ENCODE data around the gene PIEZO2. TPM values are rescaled to one million over a fixed set of nuclear protein-coding genes. Genes with fewer than 3 reads are reported as not detected.
A peak's percentile ranks its signal among the peaks of the same experiment; 100 is the strongest.

The PIEZO2 gene
- total RNA-seq, 2 experiments from 2014 or later = not detected

DNA sequence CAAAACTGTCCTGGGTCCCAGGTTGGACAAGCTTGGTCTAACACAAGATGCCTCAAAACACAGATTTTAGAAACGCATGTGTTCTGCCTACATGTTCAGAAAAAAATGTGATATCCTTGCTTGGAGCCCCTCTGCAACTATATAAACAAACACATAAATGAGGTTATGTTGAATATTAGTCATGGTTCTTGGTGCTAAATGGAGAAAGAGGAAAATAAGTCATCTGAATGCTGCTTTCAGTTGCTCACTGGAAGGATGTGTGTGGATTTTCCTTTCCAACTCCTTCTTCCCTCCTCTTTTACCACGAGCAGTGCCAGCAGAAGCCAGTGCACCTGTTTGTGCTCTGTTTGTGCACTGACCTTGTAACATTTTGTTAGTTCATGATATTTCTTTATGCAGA, 85.3 kb downstream of the PIEZO2 start:
- Mint-ChIP-seq H3K36me3 (ENCODE audit: low read depth) (no peaks in the 10 kb centered on the region), H3K9me3 (no peaks in the 10 kb centered on the region), H3K4me1 (no peaks in the 10 kb centered on the region), H3K27ac (no peak overlapping the region), H3K27me3 (no peaks in the 10 kb centered on the region), H3K4me3 (no peak overlapping the region)
- ChIA-PET POLR2A (no interaction called here), CTCF (no interaction called here)
- DNase-seq = no peak

GRCh38 chr18:11055721-11056120, 93.6 kb downstream of the PIEZO2 start:
- H3K4me1 Mint-ChIP-seq = no peaks in the 10 kb centered on the region
- no peak overlapping the region for H3K27ac Mint-ChIP-seq
- H3K4me3 Mint-ChIP-seq = no peak overlapping the region
- DNase-seq = no peak
- H3K36me3 Mint-ChIP-seq (ENCODE audit: low read depth) = no peaks in the 10 kb centered on the region
- POLR2A ChIA-PET = no interaction called here
- no peaks in the 10 kb centered on the region for H3K27me3 Mint-ChIP-seq
- CTCF ChIA-PET = no interaction called here
- H3K9me3 Mint-ChIP-seq = no peaks in the 10 kb centered on the region

DNA sequence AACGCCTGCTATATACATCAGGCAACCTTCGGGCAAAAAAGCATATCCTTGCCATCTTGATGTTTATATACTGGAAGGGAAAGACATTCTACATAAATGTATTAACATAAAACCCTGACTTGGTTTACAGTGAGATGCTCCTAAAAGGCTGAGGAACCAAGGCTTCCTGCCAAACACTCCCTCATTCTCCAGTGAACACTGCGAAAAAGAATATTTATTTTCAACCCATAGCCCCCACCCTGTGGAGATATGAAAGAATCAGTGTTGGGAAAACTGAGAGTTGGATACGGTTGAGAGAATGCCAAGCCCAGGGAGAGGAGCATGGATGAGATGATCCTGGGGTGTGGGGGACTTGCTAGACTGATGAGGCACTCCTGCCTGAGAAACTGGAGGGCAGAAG, 94.9 kb downstream of the PIEZO2 start:
- no peak overlapping the region for H3K27ac Mint-ChIP-seq
- no peaks in the 10 kb centered on the region for H3K27me3 Mint-ChIP-seq
- POLR2A ChIA-PET = no interaction called here
- DNase-seq = no peak
- H3K36me3 Mint-ChIP-seq (ENCODE audit: low read depth) = no peaks in the 10 kb centered on the region
- H3K4me1 Mint-ChIP-seq = no peaks in the 10 kb centered on the region
- CTCF ChIA-PET = no interaction called here
- no peak overlapping the region for H3K4me3 Mint-ChIP-seq
- H3K9me3 Mint-ChIP-seq = no peaks in the 10 kb centered on the region

DNA sequence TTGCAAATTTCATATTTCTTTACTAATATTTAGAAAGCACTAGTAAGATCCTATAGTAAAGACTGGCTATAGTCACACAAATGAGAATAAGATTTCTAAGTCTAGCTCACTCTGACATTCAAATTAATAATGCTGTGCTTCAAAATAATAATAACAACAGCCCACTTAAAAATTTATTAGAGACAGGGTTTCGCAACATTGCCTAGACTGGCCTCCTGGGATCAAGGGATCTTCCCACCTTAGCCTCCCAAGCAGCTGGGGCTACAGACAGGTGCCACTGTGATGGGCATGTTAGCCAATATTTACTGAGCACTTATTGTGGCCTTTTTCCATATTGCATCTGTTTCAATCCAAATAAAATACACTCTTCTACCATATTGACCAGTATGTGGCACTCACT, 96.1 kb downstream of the PIEZO2 start:
- Mint-ChIP-seq H3K27me3 (no peaks in the 10 kb centered on the region), H3K4me1 (no peaks in the 10 kb centered on the region), H3K4me3 (no peak overlapping the region), H3K27ac (no peak overlapping the region), H3K36me3 (ENCODE audit: low read depth) (no peaks in the 10 kb centered on the region), H3K9me3 (no peaks in the 10 kb centered on the region)
- ChIA-PET CTCF (no interaction called here), POLR2A (interaction anchor here (0.6 kb wide), 1 partner anchor 126 kb away, joined by 3 read pairs; no protein-coding TSS in a partner anchor)
- no peak for DNase-seq

- DNase-seq = no peak
- Mint-ChIP-seq H3K9me3 (no peaks in the 10 kb centered on the region), H3K36me3 (ENCODE audit: low read depth) (no peaks in the 10 kb centered on the region), H3K4me1 (no peaks in the 10 kb centered on the region), H3K27me3 (no peaks in the 10 kb centered on the region), H3K4me3 (no peak overlapping the region), H3K27ac (no peak overlapping the region)
- ChIA-PET POLR2A (interaction anchor here (0.6 kb wide), 1 partner anchor 125 kb away, joined by 3 read pairs; no protein-coding TSS in a partner anchor), CTCF (no interaction called here)
Observed at GRCh38 chr18:11052800-11053199, 96.6 kb downstream of the PIEZO2 start.

DNA sequence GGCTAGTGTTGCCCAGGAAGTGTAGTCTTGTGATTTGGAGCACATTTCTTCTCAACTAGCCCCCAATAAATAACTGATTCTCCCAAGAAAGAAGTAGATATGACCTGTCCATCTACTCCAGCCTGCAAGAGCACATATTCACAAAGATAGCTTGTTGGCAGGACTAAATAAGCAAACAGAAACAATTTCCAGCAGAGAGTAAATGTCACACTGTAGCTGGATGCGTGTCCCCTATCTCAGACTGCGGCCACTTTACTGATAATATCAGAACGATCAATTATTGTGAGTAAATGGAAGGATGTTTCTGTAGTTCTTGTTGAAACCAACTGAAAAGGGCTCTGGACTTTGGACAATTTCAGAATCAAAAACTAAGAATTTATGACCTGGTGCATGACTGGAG, 97.9 kb downstream of the PIEZO2 start:
- Mint-ChIP-seq H3K36me3 (ENCODE audit: low read depth) (no peaks in the 10 kb centered on the region), H3K4me3 (no peak overlapping the region), H3K9me3 (no peaks in the 10 kb centered on the region), H3K27ac (no peak overlapping the region), H3K4me1 (no peaks in the 10 kb centered on the region), H3K27me3 (no peaks in the 10 kb centered on the region)
- no peak for DNase-seq
- ChIA-PET CTCF (no interaction called here), POLR2A (no interaction called here)

- Mint-ChIP-seq H3K36me3 (ENCODE audit: low read depth) (no peaks in the 10 kb centered on the region), H3K4me1 (no peaks in the 10 kb centered on the region), H3K27me3 (no peaks in the 10 kb centered on the region), H3K9me3 (no peaks in the 10 kb centered on the region), H3K27ac (no peak overlapping the region), H3K4me3 (no peak overlapping the region)
- CTCF ChIA-PET = no interaction called here
- DNase-seq = no peak
- POLR2A ChIA-PET = no interaction called here
Observed at GRCh38 chr18:11050966-11051365, 98.4 kb downstream of the PIEZO2 start.

DNA sequence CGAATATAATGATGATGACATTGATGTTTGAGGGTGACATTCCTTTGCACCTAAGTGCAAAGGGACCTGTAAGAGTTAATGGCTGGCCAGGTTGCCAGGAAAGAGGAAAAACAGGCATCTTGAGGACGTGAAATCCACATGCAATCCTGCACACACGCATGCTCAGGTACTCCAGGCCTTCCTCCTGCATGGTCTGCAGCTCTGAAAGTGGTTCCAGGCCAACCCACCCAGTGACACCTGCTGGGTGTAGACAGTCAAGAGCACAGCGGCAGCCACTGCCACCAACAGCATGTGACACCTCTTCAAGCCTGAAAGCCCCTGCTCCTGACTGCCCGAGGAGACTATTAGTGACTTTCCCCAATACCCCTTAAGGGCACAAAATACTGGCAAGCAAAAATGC, 101.6 kb downstream of the PIEZO2 start:
- ChIA-PET POLR2A (no interaction called here), CTCF (no interaction called here)
- Mint-ChIP-seq H3K9me3 (no peaks in the 10 kb centered on the region), H3K4me3 (no peak overlapping the region), H3K27me3 (no peaks in the 10 kb centered on the region), H3K36me3 (ENCODE audit: low read depth) (no peaks in the 10 kb centered on the region), H3K4me1 (no peaks in the 10 kb centered on the region), H3K27ac (no peak overlapping the region)
- DNase-seq = no peak

DNA sequence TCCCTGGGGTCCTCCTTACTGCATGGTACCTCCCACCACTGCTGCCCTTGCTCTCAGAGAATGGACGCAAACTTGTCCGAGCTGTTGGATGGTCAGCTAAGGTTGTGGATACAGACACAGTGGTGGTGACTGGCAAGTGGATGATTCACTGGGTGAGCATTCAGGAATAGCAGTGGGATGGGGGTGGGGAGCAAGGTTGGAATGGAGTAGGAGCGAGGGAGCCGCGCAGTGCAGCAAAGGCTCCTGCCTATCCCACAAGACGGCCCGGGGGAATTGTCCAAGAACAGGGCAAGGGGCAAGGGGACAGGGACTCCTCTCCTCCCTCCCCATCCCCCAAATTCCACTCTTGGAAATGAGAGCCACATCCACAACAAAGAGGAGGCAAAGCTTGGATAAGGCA, 102.2 kb downstream of the PIEZO2 start:
- Mint-ChIP-seq H3K9me3 (no peaks in the 10 kb centered on the region), H3K4me1 (no peaks in the 10 kb centered on the region), H3K36me3 (ENCODE audit: low read depth) (no peaks in the 10 kb centered on the region), H3K4me3 (no peak overlapping the region), H3K27me3 (peaks cover 1% of the 10 kb centered on the region), H3K27ac (no peak overlapping the region)
- no peak for DNase-seq
- ChIA-PET POLR2A (no interaction called here), CTCF (no interaction called here)

DNA sequence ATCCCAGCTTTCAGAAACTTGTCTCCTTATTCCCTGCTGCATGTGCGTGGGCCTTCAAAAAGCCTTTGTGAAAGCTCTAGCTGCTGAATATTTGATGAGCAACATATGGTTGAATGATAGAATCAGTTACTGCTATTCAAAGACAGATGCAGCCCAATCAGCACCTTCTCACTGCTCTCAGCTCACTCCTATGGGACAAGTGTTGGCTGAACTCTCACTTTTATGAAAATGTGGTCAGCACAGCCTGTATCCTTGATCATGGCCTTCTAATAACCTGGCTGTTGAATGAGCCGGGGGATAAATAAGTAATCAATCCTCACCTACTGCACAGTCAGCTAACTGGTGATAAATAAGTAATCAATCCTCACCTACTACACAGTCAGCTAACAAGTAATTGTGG, 103.2 kb downstream of the PIEZO2 start:
- Mint-ChIP-seq H3K4me1 (no peaks in the 10 kb centered on the region), H3K36me3 (ENCODE audit: low read depth) (no peaks in the 10 kb centered on the region), H3K27ac (no peak overlapping the region), H3K27me3 (peaks cover 7% of the 10 kb centered on the region), H3K4me3 (no peak overlapping the region), H3K9me3 (no peaks in the 10 kb centered on the region)
- no peak for DNase-seq
- POLR2A ChIA-PET = no interaction called here
- CTCF ChIA-PET = no interaction called here

GRCh38 chr18:11043694-11044093, 105.7 kb downstream of the PIEZO2 start:
- H3K36me3 Mint-ChIP-seq (ENCODE audit: low read depth) = no peaks in the 10 kb centered on the region
- H3K9me3 Mint-ChIP-seq = no peaks in the 10 kb centered on the region
- no peak overlapping the region for H3K4me3 Mint-ChIP-seq
- ChIA-PET CTCF (no interaction called here), POLR2A (no interaction called here)
- peaks cover 15% of the 10 kb centered on the region for H3K27me3 Mint-ChIP-seq
- no peak overlapping the region for H3K27ac Mint-ChIP-seq
- no peaks in the 10 kb centered on the region for H3K4me1 Mint-ChIP-seq
- no peak for DNase-seq

- Mint-ChIP-seq H3K4me1 (no peaks in the 10 kb centered on the region), H3K9me3 (no peaks in the 10 kb centered on the region)
Observed at GRCh38 chr18:11042247-11042646, 107.1 kb downstream of the PIEZO2 start.

DNA sequence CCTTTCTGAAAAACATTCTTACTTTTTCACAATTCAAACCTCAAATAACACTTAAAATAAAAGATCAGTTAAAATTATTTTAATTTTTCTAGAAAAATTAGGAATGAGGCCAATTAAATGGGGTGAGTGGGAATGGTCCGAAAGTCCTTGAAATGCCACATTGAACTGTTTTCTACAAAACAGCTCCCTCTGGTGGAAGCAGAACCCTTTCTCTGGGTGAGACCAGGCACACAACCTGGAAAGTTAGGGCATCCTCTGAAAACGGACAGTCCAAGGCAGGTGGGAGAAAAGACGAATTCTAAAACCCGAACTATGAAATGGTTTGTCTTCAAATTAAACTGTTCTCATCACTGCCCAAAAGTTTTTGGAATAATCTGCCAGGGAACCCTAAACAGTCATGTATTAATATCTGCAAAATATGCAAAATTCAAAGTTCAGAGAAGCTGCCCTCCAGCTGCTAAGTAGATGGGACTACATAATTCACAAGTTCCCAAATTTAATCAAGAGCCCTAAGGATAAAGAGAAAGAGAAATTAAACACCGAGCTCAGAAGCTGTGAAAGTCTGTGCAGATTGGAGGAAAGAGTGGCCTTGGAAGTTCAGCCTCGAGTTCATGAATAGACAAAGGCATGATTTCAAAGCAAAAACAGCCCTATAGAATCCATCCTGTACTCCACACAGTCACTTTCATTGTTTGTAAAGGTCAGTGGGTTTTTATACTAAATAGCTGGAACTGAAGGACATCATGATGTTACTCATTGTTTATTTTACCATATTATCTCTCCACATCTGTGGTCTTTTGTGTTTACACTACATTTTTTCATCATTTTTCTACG, 108.3 kb downstream of the PIEZO2 start:
- Mint-ChIP-seq H3K36me3 (ENCODE audit: low read depth) (no peaks in the 10 kb centered on the region), H3K9me3 (no peaks in the 10 kb centered on the region), H3K4me3 (no peak overlapping the region), H3K27ac (no peak overlapping the region), H3K27me3 (peaks cover 20% of the 10 kb centered on the region), H3K4me1 (no peaks in the 10 kb centered on the region)
- DNase-seq = peak; percentile 44
- ChIA-PET CTCF (interaction anchor here (0.6 to 1.1 kb wide), 2 partner anchors 36 to 262 kb away, joined by 3 read pairs; no protein-coding TSS in a partner anchor), POLR2A (interaction anchor here (0.5 kb wide), 1 partner anchor 29 kb away, joined by 3 read pairs; no protein-coding TSS in a partner anchor)

More at GRCh38 chr18:11042247-11042646, 107.1 kb downstream of the PIEZO2 start:
- Mint-ChIP-seq H3K27ac (no peak overlapping the region), H3K4me3 (no peak overlapping the region), H3K36me3 (ENCODE audit: low read depth) (no peaks in the 10 kb centered on the region), H3K27me3 (peaks cover 20% of the 10 kb centered on the region)
- DNase-seq = no peak
- CTCF ChIA-PET = no interaction called here
- POLR2A ChIA-PET = no interaction called here

- Mint-ChIP-seq H3K4me1 (no peaks in the 10 kb centered on the region), H3K4me3 (no peak overlapping the region), H3K9me3 (no peaks in the 10 kb centered on the region), H3K36me3 (ENCODE audit: low read depth) (no peaks in the 10 kb centered on the region), H3K27ac (no peak overlapping the region), H3K27me3 (peaks cover 20% of the 10 kb centered on the region)
- no peak for DNase-seq
- ChIA-PET POLR2A (no interaction called here), CTCF (interaction anchor here (0.7 to 1.1 kb wide), 2 partner anchors 16 to 261 kb away, joined by 3 read pairs; no protein-coding TSS in a partner anchor)
Observed at GRCh38 chr18:11040359-11040758, 109.0 kb downstream of the PIEZO2 start.
